H1 (cell line): ENCODE data around the gene ATF3. TPM values are rescaled to one million over a fixed set of nuclear protein-coding genes. Genes with fewer than 3 reads are reported as not detected.

ENCODE experiments used
- CTCF ChIA-PET: fragments of 300-600 bp; sonication (Branson Sonifier 250); formaldehyde crosslinking; loops from one replicate; lab custom pipeline; 2021; ENCODE audit not compliant: partially characterized antibody; lab: Charles Lee
- POLR2A ChIA-PET: fragments of 300-600 bp; sonication (Branson Sonifier 250); formaldehyde crosslinking; loops from one replicate; lab custom pipeline; 2021; ENCODE audit warnings: inconsistent platforms; ENCODE audit not compliant: partially characterized antibody; lab: Charles Lee
- DNase-seq, 2 experiments: peaks; one replicate each; pipeline versions ENCODE4 v3.0.0 to v3.0.0-alpha.2; 2010 to 2022; ENCODE audit warnings: low spot score in 2 of 2, low read depth in 1 of 2, mixed read lengths in 1 of 2
- FAIRE-seq: peaks from 2 replicates; lab custom pipeline; 2011; peaks lifted over from hg19 to GRCh38; lab: Jason Lieb, UNC
- H2AFZ ChIP-seq: 2 replicates; pipeline ENCODE4 v1.8.1; 2012; ENCODE audit warnings: low read length, inconsistent platforms
- H2AK5ac ChIP-seq: 2 replicates; pipeline ENCODE4 v1.6.1; 2013; ENCODE audit warnings: low read depth, low read length
- H2BK120ac ChIP-seq: replicated peaks from 2 replicates; pipeline ENCODE3; 2013; ENCODE audit warnings: low read depth, low read length, inconsistent platforms
- H2BK12ac ChIP-seq: 2 replicates; pipeline ENCODE4 v1.6.1; 2013; ENCODE audit warnings: low read depth, low read length
- H2BK15ac ChIP-seq: 2 replicates; pipeline ENCODE4 v1.6.1; 2013; ENCODE audit warnings: low read length
- H2BK20ac ChIP-seq: 2 replicates; pipeline ENCODE4 v1.6.1; 2013; ENCODE audit warnings: low read length
- H2BK5ac ChIP-seq: 2 replicates; pipeline ENCODE4 v1.6.1; 2013; ENCODE audit warnings: low read depth, low read length
- H3K14ac ChIP-seq: 2 replicates; pipeline ENCODE4 v1.6.1; 2013; ENCODE audit warnings: inconsistent platforms; ENCODE audit not compliant: insufficient read length
- H3K18ac ChIP-seq: 2 replicates; pipeline ENCODE4 v1.6.1; 2013; ENCODE audit warnings: low read length; ENCODE audit errors: extremely low read depth
- H3K23ac ChIP-seq: 2 replicates; pipeline ENCODE4 v1.6.1; 2013; ENCODE audit warnings: inconsistent platforms; ENCODE audit not compliant: insufficient read length
- H3K23me2 ChIP-seq: 2 replicates; pipeline ENCODE4 v1.6.1; 2013; ENCODE audit warnings: low read depth, low read length
- H3K27ac ChIP-seq: 2 replicates; pipeline ENCODE4 v1.6.1; 2011; ENCODE audit warnings: low read depth, low read length, inconsistent platforms
- H3K27me3 ChIP-seq, 4 experiments: replicated peaks in 1 of 4; 1 replicate in 1 of 4; 2 replicates in 3 of 4; pipeline versions ENCODE4 v1.6.1 to v1.8.1; 2011 to 2013; ENCODE audit warnings: low read length in 3 of 4, mild to moderate bottlenecking in 3 of 4, inconsistent platforms in 2 of 4, mixed read lengths in 2 of 4, moderate library complexity in 1 of 4; ENCODE audit not compliant: control insufficient read depth in 3 of 4, insufficient read depth in 3 of 4; ENCODE audit errors: extremely low read depth in 1 of 4
- H3K36me3 ChIP-seq, 4 experiments: 2 replicates each; pipeline versions ENCODE4 v1.6.1 to v1.8.1; 2011 to 2013; ENCODE audit warnings: mild to moderate bottlenecking in 4 of 4, low read length in 3 of 4, moderate library complexity in 2 of 4, control low read depth in 1 of 4, inconsistent platforms in 1 of 4; ENCODE audit not compliant: insufficient read depth in 4 of 4, control insufficient read depth in 2 of 4
- H3K4ac ChIP-seq: replicated peaks from 2 replicates; pipeline ENCODE3; 2013; ENCODE audit warnings: low read length, low read depth, mixed read lengths, inconsistent platforms; ENCODE audit not compliant: insufficient read length
- H3K4me1 ChIP-seq, 4 experiments: replicated peaks in 1 of 4; 1 replicate in 1 of 4; 2 replicates in 3 of 4; pipeline versions ENCODE4 v1.6.1 to v1.8.1; 2011 to 2013; ENCODE audit warnings: low read length in 3 of 4, inconsistent platforms in 2 of 4, mixed read lengths in 1 of 4; ENCODE audit not compliant: insufficient read depth in 4 of 4, control insufficient read depth in 3 of 4
- H3K4me2 ChIP-seq, 2 experiments: 2 replicates each; pipeline versions ENCODE4 v1.6.1 to v1.8.1; 2011 to 2013; ENCODE audit warnings: low read depth in 2 of 2, low read length in 2 of 2, control low read depth in 1 of 2, inconsistent platforms in 1 of 2, mild to moderate bottlenecking in 1 of 2; ENCODE audit not compliant: insufficient read depth in 1 of 2
- H3K4me3 ChIP-seq, 4 experiments: fragments of 200-600, 300-600 bp in 1 of 4; sonication (generic), shearing (Covaris generic), sonication (Bioruptor Twin) in 1 of 4; 2 replicates each; pipeline versions ENCODE4 v1.5.1 to v1.8.1; 2011 to 2016; ENCODE audit warnings: low read length in 4 of 4, low read depth in 3 of 4, control low read depth in 2 of 4, inconsistent platforms in 2 of 4, mild to moderate bottlenecking in 2 of 4, mixed read lengths in 1 of 4, moderate library complexity in 1 of 4; ENCODE audit not compliant: insufficient read depth in 2 of 4; ENCODE audit errors: extremely low read depth in 1 of 4
- H3K56ac ChIP-seq: replicated peaks from 2 replicates; pipeline ENCODE3; 2013; ENCODE audit warnings: low read depth, mild to moderate bottlenecking, mixed read lengths, low read length, inconsistent platforms; ENCODE audit not compliant: insufficient read length
- H3K79me1 ChIP-seq: 2 replicates; pipeline ENCODE4 v1.6.1; 2013; ENCODE audit warnings: low read depth, low read length, control low read depth
- H3K79me2 ChIP-seq, 2 experiments: 2 replicates each; pipeline versions ENCODE4 v1.6.1 to v1.8.1; 2012 to 2013; ENCODE audit warnings: low read length in 2 of 2, mild to moderate bottlenecking in 2 of 2, inconsistent platforms in 1 of 2; ENCODE audit not compliant: insufficient read depth in 2 of 2, control insufficient read depth in 1 of 2
- H3K9ac ChIP-seq, 4 experiments: replicated peaks in 1 of 4; 1 replicate in 1 of 4; 2 replicates in 3 of 4; pipeline versions ENCODE4 v1.6.1 to v1.8.1; 2011 to 2013; ENCODE audit warnings: low read depth in 3 of 4, low read length in 3 of 4, control low read depth in 2 of 4, mild to moderate bottlenecking in 2 of 4, moderate library complexity in 2 of 4, inconsistent platforms in 1 of 4; ENCODE audit errors: extremely low read depth in 1 of 4
- H3K9me3 ChIP-seq, 2 experiments: 2 replicates each; pipeline versions ENCODE4 v1.6.1 to v1.8.1; 2012 to 2013; ENCODE audit warnings: mild to moderate bottlenecking in 2 of 2, moderate library complexity in 2 of 2, control low read depth in 1 of 2, inconsistent platforms in 1 of 2, low read depth in 1 of 2, low read length in 1 of 2, mixed read lengths in 1 of 2; ENCODE audit not compliant: insufficient read depth in 2 of 2
- H4K20me1 ChIP-seq, 2 experiments: replicated peaks in 1 of 2; 2 replicates each; pipeline versions ENCODE3 to v1.8.1; 2011 to 2013; ENCODE audit warnings: inconsistent platforms in 2 of 2, low read length in 2 of 2, mild to moderate bottlenecking in 1 of 2; ENCODE audit not compliant: insufficient read depth in 2 of 2, control insufficient read depth in 1 of 2
- H4K5ac ChIP-seq: 2 replicates; pipeline ENCODE4 v1.6.1; 2013; ENCODE audit warnings: low read length, low read depth, mixed read lengths, inconsistent platforms; ENCODE audit not compliant: insufficient read length
- H4K8ac ChIP-seq: 2 replicates; pipeline ENCODE4 v1.8.0; 2013; ENCODE audit warnings: mild to moderate bottlenecking, moderate library complexity, low read length, inconsistent platforms; ENCODE audit not compliant: insufficient read depth; ENCODE audit errors: extremely low read depth
- H4K91ac ChIP-seq: replicated peaks from 2 replicates; pipeline ENCODE3; 2013; ENCODE audit warnings: low read length, mixed read lengths, inconsistent platforms; ENCODE audit not compliant: insufficient read length
- EZH2 ChIP-seq: fragments of 200-600 bp; sonication (generic); IDR thresholded peaks from 2 replicates; pipeline ENCODE4 v1.7.1; 2012; ENCODE audit warnings: low read depth, mild to moderate bottlenecking, moderate library complexity, low read length, inconsistent platforms; ENCODE audit not compliant: severe bottlenecking
- GABPA ChIP-seq: IDR thresholded peaks from 2 replicates; pipeline ENCODE4 v1.6.1; 2011; ENCODE audit warnings: mild to moderate bottlenecking, low read length, moderate library complexity, borderline replicate concordance; ENCODE audit not compliant: insufficient read depth
- MAFK ChIP-seq: IDR thresholded peaks from 2 replicates; pipeline ENCODE4 v1.6.1; 2012; ENCODE audit warnings: low read depth, mild to moderate bottlenecking, improper control_type of control experiment, low read length
- POLR2A ChIP-seq, 2 experiments: IDR thresholded peaks; 1 replicate in 1 of 2; 2 replicates in 1 of 2; pipeline ENCODE4 v1.6.1; 2011; ENCODE audit warnings: low read depth in 2 of 2, low read length in 2 of 2, mild to moderate bottlenecking in 2 of 2; ENCODE audit errors: control extremely low read depth in 1 of 2
- SAP30 ChIP-seq: fragments of 300-600 bp; sonication (generic); IDR thresholded peaks from 2 replicates; pipeline ENCODE4 v1.7.1; 2012; ENCODE audit warnings: low read length, moderate library complexity, mild to moderate bottlenecking, inconsistent platforms; ENCODE audit not compliant: insufficient read depth, insufficient replicate concordance
- SUZ12 ChIP-seq: fragments of 200-600 bp; sonication (generic); IDR thresholded peaks from 2 replicates; pipeline ENCODE4 v1.6.1; 2012; ENCODE audit warnings: mild to moderate bottlenecking, inconsistent platforms, low read length, moderate library complexity, mixed read lengths
- WGBS, 2 experiments: shearing (Covaris generic) in 1 of 2; methylation state at CpG; one replicate each; pipeline versions ENCODE4 v1.1.6 to v1.1.7; 2013 to 2015; ENCODE audit warnings: low lambda C conversion rate in 2 of 2, mixed read lengths in 2 of 2, inconsistent platforms in 1 of 2, low coverage in 1 of 2, missing lambda C conversion rate in 1 of 2; ENCODE audit not compliant: insufficient replicate concordance in 2 of 2, insufficient coverage in 1 of 2, insufficient read length in 1 of 2; ENCODE audit errors: extremely low coverage in 1 of 2, missing lambda C conversion rate in 1 of 2; 5-methylcytosine and 5-hydroxymethylcytosine counted together
- polyA plus RNA-seq, 7 experiments: library from polyadenylated mRNA; depleted of rRNA in 3 of 7; stranded (reverse) in 5 of 7; unstranded in 2 of 7; fragments of >200 nt in 5 of 7; fragments of 200-250 nt in 2 of 7; gene quantifications; 1 replicate in 5 of 7; 2 replicates in 1 of 7; 4 replicates in 1 of 7; pipeline versions ENCODE4 v1.2.1 to v1.2.3, GENCODE V29; 2011 to 2013; ENCODE audit warnings: missing spikeins in 2 of 7, mixed read lengths in 2 of 7
- total RNA-seq: library from RNA; stranded (reverse); fragmentation: NEBNext Ultra II Directional; extraction: Animal tissue kit (Norgen Biotek cat#: 25700); gene quantifications from 2 replicates; pipeline ENCODE4 v1.2.1, GENCODE V29; 2021
- TF ChIP-seq, protein P1 (sequence below): IDR thresholded peaks from 2 replicates; pipeline ENCODE4 v1.6.1; 2012; ENCODE audit warnings: inconsistent platforms
- TF ChIP-seq, protein P2 (sequence below): IDR thresholded peaks from 2 replicates; pipeline ENCODE4 v1.6.1; 2012; ENCODE audit warnings: inconsistent platforms

Gene ATF3
- total and polyA plus RNA-seq, 2 of the 8 experiments (the other 6 are each of a cell fraction or from before 2014, with no cell fraction given), result 12.2 to 27.7 TPM

DNA sequence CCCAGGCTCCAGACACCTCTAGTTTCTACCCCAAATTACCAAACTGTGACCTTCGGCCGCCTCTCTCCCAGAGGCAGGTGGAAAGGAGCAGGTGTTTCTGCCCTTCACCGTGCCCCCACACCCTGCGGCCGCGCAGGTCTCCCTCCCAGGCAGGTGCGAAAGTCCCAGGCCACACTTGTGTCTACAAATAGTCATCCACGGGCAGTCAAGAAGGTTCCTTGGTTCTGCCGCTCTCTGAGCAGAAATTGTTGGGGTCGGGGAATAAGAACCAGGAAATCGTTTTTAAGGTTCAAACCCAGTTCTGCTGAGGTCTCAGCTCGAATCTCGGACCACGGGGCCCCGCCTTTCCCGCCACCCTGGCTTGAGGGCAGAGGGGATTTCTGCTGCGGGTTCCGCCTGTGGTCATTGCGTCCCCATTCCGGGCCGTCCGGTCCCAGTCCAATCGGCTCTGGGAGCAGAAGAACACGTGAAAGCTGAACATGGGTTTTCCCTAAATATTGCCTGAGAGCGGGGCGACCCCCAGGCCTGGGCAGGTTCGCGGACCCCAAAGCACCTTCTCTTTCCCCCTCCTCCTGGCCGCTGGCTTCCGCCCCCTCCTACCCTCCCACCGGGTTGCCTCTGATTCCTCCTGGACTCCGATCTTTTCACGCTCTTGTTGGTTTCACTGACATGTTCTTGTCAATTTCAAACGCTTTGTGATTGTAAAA is 1.2 kb upstream of the ATF3 start:
- CTCF ChIA-PET, result interaction anchor here (1.2 to 3.5 kb wide), 7 partner anchors 10 to 129 kb away, joined by 3 to 15 read pairs (median 7); no protein-coding TSS in a partner anchor
- peak overlapping the region; percentile 51 to 96 (median 74) for H3K4me3 ChIP-seq
- no peak overlapping the region for H3K14ac ChIP-seq
- peak overlapping the region; percentile 16 for H2BK120ac ChIP-seq
- H3K56ac ChIP-seq, result no peak overlapping the region
- peak overlapping the region; percentile 22; the same call in 1 of the 2 replicates for H2BK15ac ChIP-seq
- FAIRE-seq, result no peak
- POLR2A ChIA-PET, result interaction anchor here (0.5 to 6.4 kb wide), 43 partner anchors 11 to 775 kb away, joined by 3 to 94 read pairs (median 6); partner anchors contain the start of genes DTL, INTS7, NSL1 and TATDN3
- H3K18ac ChIP-seq, result peak overlapping the region; percentile 85
- no peak overlapping the region for H3K23ac ChIP-seq
- H3K27ac ChIP-seq, result no peak overlapping the region
- no peak overlapping the region for H2BK5ac ChIP-seq
- 3% methylated on average over 29 of the region's 34 CpGs; no CpG with 5 or more reads in 1 of the 2 experiments for WGBS, 2 experiments
- H2AFZ ChIP-seq, result no peak overlapping the region
- H4K91ac ChIP-seq, result no peak overlapping the region
- H2BK20ac ChIP-seq, result no peak overlapping the region
- no peak overlapping the region for H4K5ac ChIP-seq
- H2AK5ac ChIP-seq, result no peak overlapping the region
- H3K23me2 ChIP-seq, result peaks cover 18% of the 10 kb centered on the region
- peak overlapping the region; percentile 52 for H2BK12ac ChIP-seq
- H3K9ac ChIP-seq, result peak overlapping the region; percentile 57 to 78 (median 69); a peak in 5 of 7 replicates
- peaks cover 14 to 33% (median 20%) of the 10 kb centered on the region in 4 experiments for H3K4me1 ChIP-seq
- no peaks in the 10 kb centered on the region for H3K9me3 ChIP-seq
- no peak overlapping the region for H3K4ac ChIP-seq
- peak overlapping the region; percentile 96 to 97 for H3K4me2 ChIP-seq
- TF ChIP-seq, protein P1, sequence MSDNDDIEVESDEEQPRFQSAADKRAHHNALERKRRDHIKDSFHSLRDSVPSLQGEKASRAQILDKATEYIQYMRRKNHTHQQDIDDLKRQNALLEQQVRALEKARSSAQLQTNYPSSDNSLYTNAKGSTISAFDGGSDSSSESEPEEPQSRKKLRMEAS, result peak; percentile 3; the same call in 1 of the 2 replicates
- TF ChIP-seq, protein P2, sequence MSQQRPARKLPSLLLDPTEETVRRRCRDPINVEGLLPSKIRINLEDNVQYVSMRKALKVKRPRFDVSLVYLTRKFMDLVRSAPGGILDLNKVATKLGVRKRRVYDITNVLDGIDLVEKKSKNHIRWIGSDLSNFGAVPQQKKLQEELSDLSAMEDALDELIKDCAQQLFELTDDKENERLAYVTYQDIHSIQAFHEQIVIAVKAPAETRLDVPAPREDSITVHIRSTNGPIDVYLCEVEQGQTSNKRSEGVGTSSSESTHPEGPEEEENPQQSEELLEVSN, result peak; percentile 68
- TF ChIP-seq EZH2 (peak; percentile 67), POLR2A (IDR thresholded peaks at IDR 0.05; ENCODE audit: control extremely low read depth in 1 of 2, low read depth in 2 of 2, low read length in 2 of 2) (peak; percentile 1 to 51; a peak in 2 of 3 replicates), MAFK (no peak), SAP30 (peak; percentile 8), SUZ12 (peak; percentile 66; the same call in 1 of the 2 replicates), GABPA (no peak)
- H3K27me3 ChIP-seq, result peaks cover 10 to 38% (median 27%) of the 10 kb centered on the region in 4 experiments; a peak in 6 of 7 replicates
- DNase-seq, result peak in 1 of 2 experiments; percentile 58
- H4K20me1 ChIP-seq, result peaks cover 12% of the 10 kb centered on the region in 2 experiments
- no peaks in the 10 kb centered on the region for H3K36me3 ChIP-seq
- peaks cover 8% of the 10 kb centered on the region for H3K79me1 ChIP-seq
- H4K8ac ChIP-seq, result peak overlapping the region; percentile 88; the same call in 1 of the 2 replicates
- peaks cover 0 to 29% of the 10 kb centered on the region in 2 experiments; a peak in 2 of 4 replicates for H3K79me2 ChIP-seq
